ENCODE results near the gene TRAPPC1.
A peak's percentile ranks its signal among the peaks of the same experiment; 100 is the strongest.

Gene TRAPPC1

DNA sequence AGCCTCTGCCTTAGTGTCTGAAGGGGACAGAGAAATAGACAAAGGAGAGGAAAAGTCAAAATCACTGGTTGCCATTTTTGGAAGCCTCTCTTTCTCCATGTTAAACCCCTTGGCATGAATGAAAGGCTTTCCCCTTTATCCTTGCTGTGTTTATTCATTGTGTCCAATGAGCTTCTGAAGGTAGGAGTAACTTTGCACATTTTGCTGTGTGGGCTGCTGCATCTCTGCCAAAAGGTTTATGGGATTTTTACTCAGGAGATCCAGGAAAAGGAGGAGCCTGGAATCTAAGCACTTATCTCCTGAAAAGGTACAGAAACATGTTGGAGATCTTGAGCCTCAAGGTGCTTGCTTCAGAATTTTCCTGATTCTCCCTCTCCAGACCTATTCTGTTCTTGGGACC, 4.1 kb upstream of the TRAPPC1 start:
- H3K4me3 ChIP-seq (ENCODE audit: insufficient read depth, low read length, poor library complexity, severe bottlenecking) = no peak overlapping the region

DNA sequence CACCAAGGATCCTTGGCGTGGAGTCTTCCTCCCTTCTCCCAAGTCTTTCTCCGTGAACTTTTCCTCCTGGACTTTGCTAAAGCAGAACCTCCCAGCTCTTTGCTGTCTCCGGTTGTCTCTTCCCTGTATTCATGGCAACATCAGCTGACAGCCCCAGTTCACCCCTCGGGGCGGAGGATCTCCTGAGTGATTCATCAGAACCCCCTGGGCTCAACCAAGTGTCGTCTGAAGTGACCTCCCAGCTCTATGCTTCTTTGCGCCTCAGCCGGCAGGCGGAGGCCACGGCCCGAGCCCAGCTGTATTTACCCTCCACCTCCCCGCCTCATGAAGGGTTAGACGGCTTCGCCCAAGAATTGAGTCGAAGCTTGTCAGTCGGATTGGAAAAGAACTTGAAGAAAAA, 1.2 kb upstream of the TRAPPC1 start:
- H3K36me3 ChIP-seq (ENCODE audit: low read length) = no peaks in the 10 kb centered on the region
- H3K4me3 ChIP-seq (ENCODE audit: insufficient read depth, low read length, poor library complexity, severe bottlenecking) = peak overlapping the region; percentile 77
- no peak overlapping the region for H3K27ac ChIP-seq (ENCODE audit: low read depth, low read length)
- H4K20me1 ChIP-seq (ENCODE audit: low read depth, low read length) = 0 out of 2 replicates have a peak, but pooled peaks cover 3% of the 10 kb centered on the region
- H2AFZ ChIP-seq (ENCODE audit: low read depth, low read length, severe bottlenecking) = no peak overlapping the region
- no peaks in the 10 kb centered on the region for H3K9me3 ChIP-seq (ENCODE audit: insufficient read depth, low read length)
- H3F3A ChIP-seq (ENCODE audit: insufficient read depth) = no peaks in the 10 kb centered on the region
- H3K9me2 ChIP-seq (replicated peaks; ENCODE audit: insufficient read depth, low read length) = no peaks in the 10 kb centered on the region
- H3K27me3 ChIP-seq (ENCODE audit: low read length) = no peaks in the 10 kb centered on the region
- peaks cover 33% of the 10 kb centered on the region for H3K79me2 ChIP-seq (ENCODE audit: insufficient read depth, low read length)
- TF ChIP-seq, protein P1, sequence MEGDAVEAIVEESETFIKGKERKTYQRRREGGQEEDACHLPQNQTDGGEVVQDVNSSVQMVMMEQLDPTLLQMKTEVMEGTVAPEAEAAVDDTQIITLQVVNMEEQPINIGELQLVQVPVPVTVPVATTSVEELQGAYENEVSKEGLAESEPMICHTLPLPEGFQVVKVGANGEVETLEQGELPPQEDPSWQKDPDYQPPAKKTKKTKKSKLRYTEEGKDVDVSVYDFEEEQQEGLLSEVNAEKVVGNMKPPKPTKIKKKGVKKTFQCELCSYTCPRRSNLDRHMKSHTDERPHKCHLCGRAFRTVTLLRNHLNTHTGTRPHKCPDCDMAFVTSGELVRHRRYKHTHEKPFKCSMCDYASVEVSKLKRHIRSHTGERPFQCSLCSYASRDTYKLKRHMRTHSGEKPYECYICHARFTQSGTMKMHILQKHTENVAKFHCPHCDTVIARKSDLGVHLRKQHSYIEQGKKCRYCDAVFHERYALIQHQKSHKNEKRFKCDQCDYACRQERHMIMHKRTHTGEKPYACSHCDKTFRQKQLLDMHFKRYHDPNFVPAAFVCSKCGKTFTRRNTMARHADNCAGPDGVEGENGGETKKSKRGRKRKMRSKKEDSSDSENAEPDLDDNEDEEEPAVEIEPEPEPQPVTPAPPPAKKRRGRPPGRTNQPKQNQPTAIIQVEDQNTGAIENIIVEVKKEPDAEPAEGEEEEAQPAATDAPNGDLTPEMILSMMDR (IDR thresholded peaks at IDR 0.05; ENCODE audit: insufficient read depth, low read length, poor library complexity, severe bottlenecking) = no peak
- no peak for TF ChIP-seq EZH2phosphoT487 (conservative IDR thresholded peaks at IDR 0.05; ENCODE audit: low read length)
- H3K4me2 ChIP-seq (ENCODE audit: low read depth, low read length, poor library complexity, severe bottlenecking) = peak overlapping the region; percentile 87
- peak overlapping the region; percentile 89 for H3K9ac ChIP-seq (ENCODE audit: low read length)

More for the DNA sequence above, 4.1 kb upstream of the TRAPPC1 start:
- Histone ChIP-seq H3K27ac (ENCODE audit: low read depth, low read length) (no peak overlapping the region), H4K20me1 (ENCODE audit: low read depth, low read length) (0 out of 2 replicates have a peak, but pooled peaks cover 3% of the 10 kb centered on the region), H3K4me2 (ENCODE audit: low read depth, low read length, poor library complexity, severe bottlenecking) (no peak overlapping the region), H2AFZ (ENCODE audit: low read depth, low read length, severe bottlenecking) (no peak overlapping the region), H3K9me3 (ENCODE audit: insufficient read depth, low read length) (no peaks in the 10 kb centered on the region), H3K79me2 (ENCODE audit: insufficient read depth, low read length) (peaks cover 30% of the 10 kb centered on the region), H3K36me3 (ENCODE audit: low read length) (peaks cover 7% of the 10 kb centered on the region; the same call in 1 of the 2 replicates), H3F3A (ENCODE audit: insufficient read depth) (no peaks in the 10 kb centered on the region), H3K9ac (ENCODE audit: low read length) (no peak overlapping the region), H3K27me3 (ENCODE audit: low read length) (no peaks in the 10 kb centered on the region), H3K9me2 (replicated peaks; ENCODE audit: insufficient read depth, low read length) (no peaks in the 10 kb centered on the region)
- TF ChIP-seq, protein P1 (IDR thresholded peaks at IDR 0.05; ENCODE audit: insufficient read depth, low read length, poor library complexity, severe bottlenecking) = no peak
- no peak for TF ChIP-seq EZH2phosphoT487 (conservative IDR thresholded peaks at IDR 0.05; ENCODE audit: low read length)

DNA sequence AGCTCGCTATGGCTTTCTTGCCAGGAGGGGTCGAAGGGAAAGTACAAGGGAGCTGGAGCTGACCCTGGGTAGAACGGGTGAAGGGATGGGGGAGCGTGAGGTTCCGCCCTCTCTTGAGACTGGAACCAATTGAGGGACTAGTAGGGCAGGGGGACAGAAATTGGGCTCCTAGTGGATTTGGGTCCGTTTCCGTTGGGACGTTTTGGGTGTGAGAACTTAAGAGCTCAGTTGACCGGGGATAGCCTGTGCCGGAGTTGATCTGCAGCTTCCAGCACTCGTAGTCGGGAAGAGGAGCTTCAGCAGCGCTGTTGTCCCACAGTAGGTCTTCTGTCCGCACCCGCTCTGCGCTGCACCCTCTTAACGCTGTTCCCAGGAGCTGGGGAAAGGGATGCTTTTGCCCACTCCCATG, 741 bp upstream of the TRAPPC1 start:
- Histone ChIP-seq H3K36me3 (ENCODE audit: low read length) (no peaks in the 10 kb centered on the region), H3K27ac (ENCODE audit: low read depth, low read length) (peak overlapping the region; percentile 61), H3K27me3 (ENCODE audit: low read length) (no peaks in the 10 kb centered on the region), H3K79me2 (ENCODE audit: insufficient read depth, low read length) (peaks cover 33% of the 10 kb centered on the region), H2AFZ (ENCODE audit: low read depth, low read length, severe bottlenecking) (peak overlapping the region; percentile 61), H3K4me3 (ENCODE audit: insufficient read depth, low read length, poor library complexity, severe bottlenecking) (peak overlapping the region; percentile 77), H4K20me1 (ENCODE audit: low read depth, low read length) (0 out of 2 replicates have a peak, but pooled peaks cover 3% of the 10 kb centered on the region), H3K9me2 (replicated peaks; ENCODE audit: insufficient read depth, low read length) (no peaks in the 10 kb centered on the region), H3K9me3 (ENCODE audit: insufficient read depth, low read length) (no peaks in the 10 kb centered on the region), H3K4me2 (ENCODE audit: low read depth, low read length, poor library complexity, severe bottlenecking) (peak overlapping the region; percentile 87), H3F3A (ENCODE audit: insufficient read depth) (no peaks in the 10 kb centered on the region), H3K9ac (ENCODE audit: low read length) (peak overlapping the region; percentile 89)
- TF ChIP-seq, protein P1 (IDR thresholded peaks at IDR 0.05; ENCODE audit: insufficient read depth, low read length, poor library complexity, severe bottlenecking) = no peak
- TF ChIP-seq EZH2phosphoT487 (conservative IDR thresholded peaks at IDR 0.05; ENCODE audit: low read length) = no peak

Measured in SU-DHL-6 (cell line).